NCI-H1930 (cell line): Measurements from ENCODE around the gene CERKL.

Experiments used
- DNase-seq, 2 experiments: peaks; one replicate each; lab custom pipeline; 2025; lab: John Stamatoyannopoulos, UW

CERKL gene

DNA sequence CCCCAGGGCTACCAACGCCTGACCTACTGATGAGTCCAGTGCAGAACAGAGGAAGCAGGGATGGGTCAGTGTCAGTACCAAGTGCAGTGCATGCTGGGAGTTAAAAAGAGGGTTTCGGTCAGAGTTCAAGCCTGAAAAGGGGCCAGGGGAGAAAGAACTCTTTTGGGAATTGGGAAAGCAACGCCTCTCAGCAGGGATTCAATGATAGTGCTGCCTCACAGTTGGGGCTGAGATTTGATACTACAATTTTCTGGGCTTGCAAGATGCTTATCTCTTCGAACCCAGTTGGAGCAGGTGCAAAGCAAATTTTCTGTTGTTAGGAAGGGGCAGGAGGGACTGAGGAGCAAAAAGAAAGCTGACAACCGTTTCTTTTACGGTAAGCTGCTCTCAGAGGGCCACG lies 82.6 kb downstream of the CERKL start:
- peak; percentile 11 to 62 for DNase-seq

DNA sequence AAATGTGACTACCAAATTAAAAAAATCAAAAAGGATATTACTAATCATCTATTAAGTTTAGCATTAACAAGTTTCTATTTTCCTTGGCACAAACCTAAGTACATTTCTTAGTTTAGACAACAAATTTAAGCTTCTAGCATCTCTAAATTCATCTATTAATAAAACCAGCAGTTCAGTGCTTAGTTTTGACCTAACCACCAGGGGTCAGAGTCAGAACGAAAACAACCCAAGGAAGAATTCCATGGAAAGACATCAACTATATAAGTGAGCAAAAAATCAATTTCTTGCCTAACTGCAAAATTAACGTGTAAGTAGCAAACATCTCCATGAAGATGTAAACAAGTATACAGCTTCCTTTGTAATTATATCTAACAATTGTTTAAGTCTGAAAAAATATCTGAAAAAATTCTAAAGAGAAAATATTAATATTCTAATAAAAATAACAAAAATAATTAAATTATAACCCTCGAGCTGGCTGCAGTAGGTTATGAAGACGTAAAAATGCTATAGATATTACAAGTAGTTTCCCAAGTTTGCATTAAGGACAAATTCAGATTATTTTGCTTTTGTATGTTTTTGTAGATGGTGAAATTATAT lies 83.7 kb downstream of the CERKL start:
- DNase-seq: no peak

DNA sequence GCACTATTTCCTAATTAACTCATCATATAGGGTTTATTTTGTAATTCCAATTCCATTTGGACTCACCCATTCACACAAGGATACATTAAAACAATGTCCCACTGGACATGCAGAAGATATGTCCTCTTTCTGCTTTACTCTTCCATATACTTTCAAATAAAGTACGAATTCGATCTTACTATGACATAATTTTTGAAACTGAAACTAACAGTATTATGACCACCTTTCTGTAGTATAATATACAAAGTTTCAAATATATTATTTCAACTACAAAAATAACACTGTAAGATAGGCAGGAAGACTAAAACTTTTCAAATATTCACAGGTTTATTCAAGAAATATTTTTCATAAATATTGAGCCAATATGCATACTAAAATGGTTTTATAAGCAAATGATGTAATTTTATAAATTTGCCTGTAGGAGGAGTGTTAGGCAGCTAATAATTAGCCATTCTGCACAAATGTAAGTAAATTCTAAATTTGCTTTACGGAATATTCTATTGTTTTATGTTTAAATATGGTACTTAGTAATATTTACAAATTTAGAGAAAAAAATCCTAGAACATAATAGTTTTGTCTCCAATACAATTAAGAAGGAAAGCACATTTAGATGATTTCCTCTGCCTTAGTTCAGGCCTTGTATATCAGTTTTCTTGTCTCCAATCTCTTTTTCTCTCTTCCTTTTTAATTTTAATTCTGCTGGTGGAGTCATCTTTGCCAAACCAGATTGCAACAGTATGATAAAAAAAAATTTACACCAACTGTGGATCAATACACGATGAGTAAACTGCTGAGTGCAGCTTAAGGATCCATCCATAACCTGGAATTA lies 85.9 kb downstream of the CERKL start:
- no peak for DNase-seq

DNA sequence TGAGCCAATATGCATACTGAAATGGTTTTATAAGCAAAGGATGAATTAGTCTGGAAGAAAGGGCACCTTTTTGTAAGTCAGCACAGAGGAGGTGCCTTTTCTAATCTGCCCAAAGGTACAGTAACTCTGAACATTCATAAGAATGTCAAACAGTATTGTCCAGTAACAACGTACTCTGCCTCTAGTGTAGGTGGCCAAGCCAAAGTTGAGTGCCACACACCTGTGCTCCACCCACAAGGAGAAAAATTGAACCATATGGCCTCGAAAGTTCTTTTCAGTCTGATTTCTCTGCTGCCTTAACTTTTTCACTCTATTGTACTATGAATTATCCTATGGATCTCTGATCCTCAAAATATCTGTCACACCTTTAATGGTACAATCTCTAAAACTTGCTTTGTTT lies 86.8 kb downstream of the CERKL start:
- no peak for DNase-seq

DNA sequence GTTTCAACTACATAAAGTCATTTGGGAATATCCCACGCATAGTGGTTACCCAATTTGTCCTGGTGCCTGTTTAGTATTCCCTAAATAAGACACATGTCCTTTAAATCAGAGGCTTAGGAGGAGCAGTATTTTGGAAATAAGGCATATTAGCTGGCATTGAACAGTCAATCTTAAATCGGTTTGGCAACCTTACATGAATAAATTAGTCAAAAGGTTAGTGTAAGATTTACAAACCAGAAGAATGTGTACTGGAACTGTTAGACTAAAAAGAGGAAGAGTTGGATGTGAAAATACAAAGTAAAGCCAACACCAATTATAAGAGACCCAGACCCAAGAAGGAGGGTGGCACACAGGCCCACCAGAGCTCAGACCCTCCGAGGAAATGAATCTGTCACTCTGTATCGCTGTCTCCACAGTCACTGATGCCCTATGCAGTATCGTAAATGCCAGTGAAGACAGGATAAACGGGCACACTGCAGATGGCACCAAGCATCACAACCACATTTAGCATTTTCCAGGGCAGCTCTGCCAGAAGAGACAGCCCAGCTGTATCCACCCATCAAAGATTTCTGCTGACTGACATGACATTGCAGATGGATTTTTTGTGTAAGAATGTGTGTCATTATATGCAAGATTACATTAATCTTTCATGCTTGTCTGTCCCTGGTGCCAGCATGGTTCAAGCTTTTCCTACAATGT lies 90.4 kb downstream of the CERKL start:
- no peak for DNase-seq

DNA sequence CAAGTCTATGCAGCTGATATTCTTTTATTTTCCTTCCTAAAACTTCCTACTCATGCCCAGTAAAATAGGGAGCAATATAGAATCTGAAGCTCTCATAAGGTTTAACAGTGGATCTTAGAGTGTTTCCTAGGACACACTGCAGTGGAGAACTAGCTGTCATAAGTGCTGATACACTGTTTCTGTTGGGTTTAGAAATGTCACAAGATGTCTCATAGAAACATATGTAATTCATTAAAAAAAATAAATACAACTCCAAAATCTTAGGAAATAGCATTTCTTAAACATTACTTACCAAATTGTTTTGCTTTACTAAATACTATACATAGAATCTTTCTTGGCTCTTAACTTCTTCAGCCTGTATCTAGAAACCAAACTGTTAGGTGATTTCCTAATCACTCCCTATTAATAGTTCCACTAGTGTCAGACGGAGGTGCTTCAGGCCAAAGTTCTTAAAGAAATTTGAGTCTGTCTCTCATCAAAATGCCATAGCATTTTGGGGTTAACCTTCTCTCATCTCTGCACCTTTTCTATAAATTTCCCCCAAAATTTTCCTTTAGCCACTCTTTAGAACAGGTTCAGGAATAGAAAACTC lies 93.7 kb downstream of the CERKL start:
- DNase-seq: no peak

DNA sequence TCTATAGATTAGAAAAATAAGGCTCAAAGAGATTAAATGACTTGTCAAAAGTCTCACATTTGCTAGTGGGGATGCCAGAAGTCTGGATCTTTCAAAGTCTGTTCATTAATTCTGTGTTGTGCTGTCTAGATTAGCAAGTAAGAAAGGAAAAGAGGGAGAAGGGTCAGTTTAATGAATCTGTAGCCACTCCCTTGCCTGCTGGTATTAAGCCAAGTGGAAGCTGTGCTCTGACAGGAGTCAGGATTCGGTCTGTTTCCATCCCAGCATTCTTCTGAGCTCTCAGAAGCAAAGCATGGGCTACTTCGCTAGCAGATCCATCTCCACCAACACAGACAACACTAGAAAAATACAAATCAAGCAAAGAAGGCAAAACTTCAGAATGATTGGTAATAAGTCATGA lies 98.5 kb downstream of the CERKL start:
- DNase-seq: no peak

DNA sequence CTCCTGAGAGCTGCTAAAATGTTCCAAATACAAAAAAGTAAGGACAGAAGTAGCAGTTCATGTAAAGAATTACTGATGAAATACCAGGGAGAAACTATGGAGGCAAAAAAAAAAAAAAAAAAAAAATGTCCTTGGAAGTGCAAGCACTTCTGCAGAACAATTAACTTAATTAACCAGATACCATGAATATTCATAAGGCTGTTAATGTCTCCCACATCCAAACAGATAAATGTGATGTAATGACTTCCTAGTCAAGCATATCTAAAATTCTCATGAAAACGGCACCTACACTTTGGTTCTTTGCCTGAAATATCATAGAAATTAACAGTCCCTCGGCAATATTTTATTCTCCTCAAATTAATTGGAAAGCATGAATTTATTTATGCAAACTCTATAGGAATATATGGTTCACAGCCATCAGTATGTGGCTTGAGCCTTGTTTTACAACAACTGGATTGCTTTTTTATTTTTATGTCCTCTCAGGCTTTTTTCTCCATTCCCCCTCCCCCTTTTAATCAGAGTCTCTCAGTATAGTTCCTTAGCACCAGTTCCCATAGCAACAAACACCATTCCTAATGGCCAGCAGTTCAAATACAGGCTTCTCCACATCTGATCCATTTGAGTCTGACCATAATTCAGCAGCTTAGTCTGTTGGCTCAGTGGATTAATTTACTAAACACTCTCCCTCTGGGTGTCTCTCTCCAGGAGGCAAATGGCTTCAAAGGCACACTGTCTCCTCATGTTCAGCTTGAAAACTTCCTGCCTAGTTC lies 102.7 kb downstream of the CERKL start:
- peak in 1 of 2 experiments; percentile 4 for DNase-seq

DNA sequence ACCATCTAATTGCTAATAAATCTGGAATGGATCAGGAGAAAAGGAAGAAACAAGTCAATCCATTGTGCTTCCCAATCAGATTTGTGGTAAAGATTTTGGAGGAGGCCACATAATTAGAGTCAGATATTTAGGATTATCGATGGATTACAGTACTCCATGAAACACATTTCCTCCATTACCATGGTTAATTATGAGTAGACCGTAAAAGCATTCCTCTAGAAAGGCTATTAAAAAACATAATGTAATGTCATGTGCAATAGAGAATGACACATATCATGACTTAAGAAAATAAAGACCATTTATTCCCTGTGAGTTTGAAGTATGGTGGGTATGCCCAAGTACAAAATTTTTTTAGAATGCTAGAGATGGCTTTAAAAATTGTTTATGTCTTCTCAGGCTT lies 103.7 kb downstream of the CERKL start:
- no peak for DNase-seq

DNA sequence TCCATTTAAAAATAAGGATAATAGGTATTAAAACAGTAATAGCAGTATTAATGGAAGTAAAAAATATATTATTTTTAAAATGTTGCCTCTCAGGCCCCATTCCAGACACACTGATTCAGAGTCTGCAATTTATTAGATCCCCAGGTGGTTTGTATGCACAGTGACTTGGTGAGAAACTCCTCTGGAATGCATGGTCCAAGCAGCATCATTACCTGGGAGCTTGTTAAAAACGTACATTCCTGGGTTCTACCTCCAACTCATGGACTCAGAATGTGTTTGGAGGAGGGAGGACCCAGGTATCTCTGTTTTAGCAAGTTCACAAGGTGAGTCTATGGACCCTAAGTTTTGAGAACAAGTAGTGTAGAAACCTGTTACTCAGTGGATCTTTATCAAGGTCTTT lies 104.1 kb downstream of the CERKL start:
- no peak for DNase-seq

DNA sequence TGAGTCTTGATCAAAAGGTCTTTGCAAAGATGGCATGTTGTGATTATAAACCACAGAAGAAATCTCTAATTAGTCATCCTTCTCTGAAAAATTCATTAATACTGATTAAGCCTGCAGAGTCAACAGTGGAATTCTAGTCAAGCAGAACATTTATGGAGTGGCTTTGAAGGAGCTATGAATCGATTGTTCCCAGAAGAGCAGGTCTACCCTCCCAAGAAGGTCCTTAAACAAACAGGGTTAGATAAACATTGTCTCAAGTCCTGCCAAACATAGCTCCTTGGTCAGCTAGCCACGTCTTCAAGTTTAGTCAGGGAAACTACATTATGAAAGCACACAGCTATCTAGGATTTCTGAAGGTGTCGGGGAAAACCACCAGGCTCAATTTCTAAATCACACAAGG lies 110.8 kb downstream of the CERKL start:
- DNase-seq: no peak

DNA sequence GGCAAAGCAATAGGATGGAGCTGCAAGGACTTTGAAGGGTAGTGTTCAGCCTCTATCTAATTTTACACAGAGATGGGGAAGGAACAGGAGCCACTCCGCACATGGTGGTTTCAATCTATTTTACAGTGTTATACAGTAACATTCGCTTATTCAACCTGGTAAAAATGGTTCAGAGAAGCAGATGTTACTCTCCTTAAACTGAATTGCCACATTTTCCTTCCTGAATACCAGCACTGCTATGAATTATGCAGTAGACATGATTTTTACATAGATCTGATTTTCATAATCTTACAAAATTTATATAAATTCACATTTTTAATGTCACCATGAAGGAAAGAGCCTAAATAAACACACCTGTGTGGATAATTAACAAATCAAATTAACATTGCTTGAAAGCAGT lies 114.7 kb downstream of the CERKL start:
- DNase-seq: no peak

DNA sequence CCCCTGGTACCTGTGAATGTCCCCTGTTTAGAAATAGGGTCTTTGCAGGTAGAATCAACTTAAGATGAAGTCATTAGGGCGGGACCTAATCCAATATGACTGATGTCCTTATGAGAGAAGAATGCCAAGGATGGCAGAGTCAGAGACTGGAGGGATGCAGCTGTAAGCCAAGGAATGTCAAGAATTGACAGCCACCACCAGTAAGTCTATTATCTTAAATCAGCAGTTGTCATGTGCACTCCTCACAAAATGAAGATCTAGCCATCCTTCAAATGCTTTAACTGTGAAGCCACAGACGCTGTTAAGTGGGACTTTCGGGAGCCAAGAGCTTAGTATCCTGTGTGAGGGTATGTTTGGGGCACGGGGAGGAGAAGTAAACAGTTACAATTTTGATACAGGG lies 116.5 kb downstream of the CERKL start:
- DNase-seq: no peak

DNA sequence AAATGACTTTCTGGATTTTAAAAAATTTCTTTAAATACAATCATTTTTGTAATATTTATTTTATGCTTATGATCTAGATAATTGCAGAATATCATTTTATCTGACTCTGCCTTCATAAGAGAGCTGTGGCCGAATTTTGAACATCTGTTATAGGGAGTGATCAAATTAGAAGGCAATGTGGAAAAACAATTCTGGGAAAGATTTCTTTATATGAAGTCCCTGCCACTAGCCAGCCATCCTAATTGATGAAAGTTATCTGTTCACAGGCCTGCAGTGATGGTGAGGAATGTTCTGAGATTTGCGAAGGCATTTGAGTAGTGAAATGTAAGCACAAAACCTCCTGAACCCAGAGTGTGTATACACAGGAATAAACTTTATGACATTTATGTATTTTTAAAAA lies 120.2 kb downstream of the CERKL start:
- no peak for DNase-seq

DNA sequence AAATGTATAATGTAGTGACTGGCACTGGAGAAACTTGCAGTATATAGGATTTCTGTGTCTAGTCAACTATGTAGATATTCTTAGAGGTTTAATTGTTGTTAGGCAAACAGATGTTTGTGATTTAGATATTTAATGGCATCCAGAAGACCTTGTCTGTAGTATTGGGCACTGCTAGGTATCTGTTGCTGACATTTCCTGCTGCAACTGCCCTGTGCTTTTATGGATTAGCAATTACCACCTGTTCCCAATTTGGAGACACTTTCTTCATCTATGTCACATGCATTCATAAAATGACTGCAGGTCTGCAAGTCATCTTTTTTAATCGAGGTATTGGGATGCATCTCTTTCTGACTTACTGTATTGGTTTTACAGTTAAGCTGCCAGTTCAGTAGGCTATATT lies 128.5 kb downstream of the CERKL start:
- DNase-seq: no peak

DNA sequence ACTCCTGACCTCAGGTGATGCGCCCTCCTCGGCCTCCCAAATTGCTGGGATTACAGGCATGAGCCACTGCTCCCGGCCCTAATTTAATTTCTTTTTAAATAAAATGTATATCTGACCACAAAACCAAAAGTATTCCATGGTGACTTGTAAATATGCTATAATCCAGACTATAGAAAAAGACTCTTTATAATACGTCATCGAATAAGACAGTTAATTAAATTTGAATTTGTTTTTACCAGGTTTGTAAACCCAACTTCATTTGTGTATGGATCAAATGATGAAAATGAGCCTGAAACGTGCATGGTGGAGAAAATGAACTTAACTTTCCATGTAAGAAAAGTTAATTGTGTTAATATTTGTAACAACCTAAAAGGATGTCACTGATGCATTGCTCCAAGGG lies 129.8 kb downstream of the CERKL start:
- DNase-seq: no peak

DNA sequence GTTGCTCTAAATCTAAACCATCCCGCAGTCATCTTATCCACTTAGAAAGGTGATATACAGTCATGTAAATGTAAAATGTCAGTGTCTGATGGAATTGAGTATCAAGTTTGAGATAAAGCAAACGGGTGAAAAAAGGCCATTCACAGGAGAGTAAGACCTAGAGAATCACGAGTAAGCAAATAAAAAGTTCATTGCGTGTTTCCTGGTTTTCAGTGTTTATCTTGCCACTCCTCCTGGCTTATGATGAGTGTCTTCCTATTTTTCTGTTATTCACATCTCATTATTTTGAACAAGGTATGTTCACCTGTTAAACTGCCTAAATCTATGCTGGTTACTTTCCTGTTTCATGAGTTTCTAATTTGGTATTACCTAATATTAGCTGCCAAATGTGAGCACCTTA lies 130.9 kb downstream of the CERKL start:
- DNase-seq: no peak

DNA sequence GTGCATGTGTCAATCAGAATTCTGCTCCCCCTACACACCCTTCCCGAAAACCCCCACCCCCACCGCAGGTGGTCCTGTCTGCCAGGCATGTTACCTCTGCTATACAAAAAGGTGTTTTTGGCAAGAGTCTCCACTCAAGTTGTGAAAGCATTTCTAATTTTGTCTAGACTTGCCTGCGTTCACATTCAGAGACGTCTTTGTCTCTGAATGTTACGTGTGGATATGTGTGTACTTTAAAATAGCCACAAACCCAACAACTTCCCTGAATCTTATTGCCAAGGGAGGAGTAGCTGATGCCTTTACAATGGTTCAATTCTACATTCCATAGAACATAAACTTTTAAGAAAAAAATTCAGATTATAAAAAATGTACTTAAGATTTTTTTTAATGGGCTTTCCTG lies 133.1 kb downstream of the CERKL start:
- DNase-seq: no peak

DNA sequence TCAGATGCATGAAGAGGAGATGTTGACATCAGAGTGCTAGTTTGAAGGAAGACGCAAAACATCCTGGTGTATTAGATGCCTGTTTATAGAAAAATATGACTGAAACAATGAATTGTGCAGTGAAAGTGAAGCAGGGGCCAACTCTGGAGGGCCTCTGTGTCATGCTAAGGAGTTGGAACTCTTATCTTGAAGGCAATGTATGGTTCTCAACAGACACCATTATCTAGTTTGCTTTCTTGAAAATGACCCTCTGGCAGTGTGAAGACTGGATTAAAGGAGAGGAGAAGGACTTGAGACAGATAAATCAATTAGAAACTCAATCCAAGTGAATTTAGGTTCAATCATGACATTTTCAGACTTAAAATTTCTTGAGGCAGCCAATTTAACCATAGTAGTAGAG lies 136.7 kb downstream of the CERKL start:
- no peak for DNase-seq

DNA sequence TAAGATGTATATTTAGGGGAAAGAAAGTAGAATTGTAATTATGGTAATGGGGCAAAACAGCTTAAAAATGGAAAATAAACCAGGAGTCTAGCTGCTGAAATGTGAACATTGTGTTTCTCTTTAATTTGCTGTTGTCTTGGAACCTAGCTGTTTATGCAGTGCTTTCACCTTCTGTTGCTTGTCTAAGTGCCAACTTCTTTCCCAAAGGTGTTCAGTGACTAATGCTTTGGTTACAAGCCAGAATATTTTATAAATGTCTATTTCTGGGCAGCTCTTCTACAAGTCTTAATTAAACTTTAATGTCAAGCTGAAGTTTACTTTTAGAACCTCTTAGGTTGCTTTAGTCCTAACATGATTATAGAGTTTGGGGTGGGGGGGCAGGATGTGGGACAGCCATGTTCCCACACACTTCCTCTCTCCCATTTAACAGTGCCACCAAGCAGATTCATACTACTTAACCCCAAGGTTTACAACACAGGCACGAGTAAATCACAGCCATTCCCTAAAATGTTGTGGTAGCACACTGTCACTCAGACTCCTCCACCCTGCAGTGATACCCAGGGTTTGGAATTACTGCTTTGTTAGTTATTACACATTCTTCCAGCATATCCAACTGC lies 139.1 kb downstream of the CERKL start:
- DNase-seq: no peak

DNA sequence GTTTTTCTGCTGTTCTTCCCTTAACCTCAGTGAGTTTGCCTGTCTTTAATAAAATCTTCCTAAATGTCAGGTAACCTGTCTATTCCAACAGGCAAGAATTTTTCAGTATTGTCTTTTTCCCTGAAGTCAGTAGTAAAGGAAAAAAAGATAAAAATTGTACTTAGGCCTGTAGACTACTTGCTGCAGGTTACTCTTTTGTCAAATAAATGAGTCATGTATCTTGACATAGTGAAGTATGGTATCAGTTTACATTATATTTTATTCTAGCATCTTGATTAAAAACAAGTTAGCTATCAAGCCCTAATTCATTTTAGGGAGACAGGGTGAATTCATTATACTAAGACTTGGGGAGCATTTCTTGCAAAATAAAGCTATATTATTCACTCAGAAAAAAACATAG lies 139.9 kb downstream of the CERKL start:
- no peak for DNase-seq

DNA sequence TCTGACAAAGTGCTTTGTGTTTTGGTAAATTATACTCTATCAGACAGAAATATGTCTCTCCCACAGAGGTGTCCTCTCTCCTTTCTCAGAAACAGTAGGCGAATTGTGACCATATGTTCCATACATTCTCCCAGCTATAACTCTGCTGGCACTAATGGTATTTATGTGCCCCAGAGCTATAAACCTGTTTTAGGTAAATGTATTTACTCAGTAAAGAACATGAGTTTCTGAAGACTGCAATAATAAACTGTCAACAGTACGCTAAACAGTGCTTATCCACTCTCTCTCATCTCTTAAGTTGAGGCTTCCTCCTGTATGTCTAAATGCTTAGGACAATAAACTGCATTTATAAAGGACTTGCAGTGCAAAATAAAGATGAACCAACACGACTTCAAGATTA lies 141.2 kb downstream of the CERKL start:
- DNase-seq: no peak
